PFSK-1 (cell line): ENCODE data around the gene TRPV3.

Source experiments
- POLR2AphosphoS5 ChIP-seq: IDR thresholded peaks from 2 replicates; pipeline ENCODE4 v1.6.1; 2012; ENCODE audit warnings: low read depth, mild to moderate bottlenecking, control low read depth, low read length, moderate library complexity
- TAF1 ChIP-seq: IDR thresholded peaks from 2 replicates; pipeline ENCODE4 v1.6.1; 2012; ENCODE audit warnings: low read length, control low read depth, borderline replicate concordance; ENCODE audit not compliant: insufficient read depth
- TF ChIP-seq, protein P1 (sequence below), 2 experiments: IDR thresholded peaks; 2 replicates each; pipeline versions ENCODE4 v1.6.1 to v1.8.0; 2011 to 2012; ENCODE audit warnings: low read depth in 2 of 2, low read length in 2 of 2, control low read depth in 1 of 2, inconsistent platforms in 1 of 2, mild to moderate bottlenecking in 1 of 2, moderate library complexity in 1 of 2; ENCODE audit not compliant: insufficient read depth in 1 of 2

- TF ChIP-seq POLR2AphosphoS5: no peak
- TF ChIP-seq, protein P1, sequence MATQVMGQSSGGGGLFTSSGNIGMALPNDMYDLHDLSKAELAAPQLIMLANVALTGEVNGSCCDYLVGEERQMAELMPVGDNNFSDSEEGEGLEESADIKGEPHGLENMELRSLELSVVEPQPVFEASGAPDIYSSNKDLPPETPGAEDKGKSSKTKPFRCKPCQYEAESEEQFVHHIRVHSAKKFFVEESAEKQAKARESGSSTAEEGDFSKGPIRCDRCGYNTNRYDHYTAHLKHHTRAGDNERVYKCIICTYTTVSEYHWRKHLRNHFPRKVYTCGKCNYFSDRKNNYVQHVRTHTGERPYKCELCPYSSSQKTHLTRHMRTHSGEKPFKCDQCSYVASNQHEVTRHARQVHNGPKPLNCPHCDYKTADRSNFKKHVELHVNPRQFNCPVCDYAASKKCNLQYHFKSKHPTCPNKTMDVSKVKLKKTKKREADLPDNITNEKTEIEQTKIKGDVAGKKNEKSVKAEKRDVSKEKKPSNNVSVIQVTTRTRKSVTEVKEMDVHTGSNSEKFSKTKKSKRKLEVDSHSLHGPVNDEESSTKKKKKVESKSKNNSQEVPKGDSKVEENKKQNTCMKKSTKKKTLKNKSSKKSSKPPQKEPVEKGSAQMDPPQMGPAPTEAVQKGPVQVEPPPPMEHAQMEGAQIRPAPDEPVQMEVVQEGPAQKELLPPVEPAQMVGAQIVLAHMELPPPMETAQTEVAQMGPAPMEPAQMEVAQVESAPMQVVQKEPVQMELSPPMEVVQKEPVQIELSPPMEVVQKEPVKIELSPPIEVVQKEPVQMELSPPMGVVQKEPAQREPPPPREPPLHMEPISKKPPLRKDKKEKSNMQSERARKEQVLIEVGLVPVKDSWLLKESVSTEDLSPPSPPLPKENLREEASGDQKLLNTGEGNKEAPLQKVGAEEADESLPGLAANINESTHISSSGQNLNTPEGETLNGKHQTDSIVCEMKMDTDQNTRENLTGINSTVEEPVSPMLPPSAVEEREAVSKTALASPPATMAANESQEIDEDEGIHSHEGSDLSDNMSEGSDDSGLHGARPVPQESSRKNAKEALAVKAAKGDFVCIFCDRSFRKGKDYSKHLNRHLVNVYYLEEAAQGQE (IDR thresholded peaks at IDR 0.05; ENCODE audit: insufficient read depth in 1 of 2, low read depth in 2 of 2, low read length in 2 of 2): no peak
- no peak for TF ChIP-seq TAF1
Observed at GRCh38 chr17:3557768-3558583, at the start of gene TRPV3.
